ENCODE data around the gene PTPRC. TPM values are rescaled to one million over a fixed set of nuclear protein-coding genes. Genes with fewer than 3 reads are reported as not detected.

The PTPRC gene
- total RNA-seq, 1 experiment from 2014 or later = 0.11 TPM

DNA sequence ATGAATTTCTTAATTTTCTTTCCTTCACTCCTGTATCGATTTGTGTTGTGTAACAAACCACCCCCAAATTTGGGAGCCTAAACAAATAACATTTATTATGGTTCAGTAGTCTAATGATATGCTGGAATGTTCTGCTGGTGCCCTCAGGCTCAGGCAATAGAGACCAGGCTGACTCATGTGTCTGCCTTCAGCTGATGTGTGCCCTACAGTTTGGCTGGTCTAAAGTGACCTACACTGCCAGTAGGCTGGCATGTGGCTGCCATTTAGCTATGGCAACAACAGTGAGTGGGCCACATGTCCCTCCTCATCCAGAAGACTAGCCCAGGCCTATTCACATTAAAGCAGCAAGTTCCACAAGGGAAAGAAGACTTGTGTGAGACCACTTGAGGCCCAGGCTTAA, 115.8 kb downstream of the PTPRC start:
- Histone ChIP-seq H3K9me2 (replicated peaks; ENCODE audit: low read length) (no peaks in the 10 kb centered on the region), H3K4me1 (ENCODE audit: insufficient read depth, low read length) (no peaks in the 10 kb centered on the region), H3K27me3 (ENCODE audit: low read length) (no peaks in the 10 kb centered on the region), H3K9me3 (ENCODE audit: low read length) (no peaks in the 10 kb centered on the region), H3K9ac (ENCODE audit: low read length) (no peak overlapping the region), H3K4me2 (ENCODE audit: low read length) (no peak overlapping the region), H3F3A (ENCODE audit: low read length, unreplicated experiment) (no peaks in the 10 kb centered on the region), H4K20me1 (ENCODE audit: low read length) (no peaks in the 10 kb centered on the region), H3K4me3 (ENCODE audit: low read length) (no peak overlapping the region), H2AFZ (ENCODE audit: low read length) (no peak overlapping the region), H3K27ac (ENCODE audit: low read length) (no peak overlapping the region), H3K36me3 (ENCODE audit: low read depth, low read length) (no peaks in the 10 kb centered on the region), H3K79me2 (ENCODE audit: low read length) (no peaks in the 10 kb centered on the region)
- intact Hi-C loops (cut with micrococcal nuclease) = loop anchor here (5.0 kb wide), 4 partner anchors 358 to 928 kb away; no protein-coding TSS in a partner anchor
- no peak for TF ChIP-seq CTCF (conservative IDR thresholded peaks at IDR 0.05; ENCODE audit: low read depth, low read length)
- TF ChIP-seq EZH2phosphoT487 (IDR thresholded peaks at IDR 0.05; ENCODE audit: borderline replicate concordance, low read length) = no peak
- TF ChIP-seq EZH2 (IDR thresholded peaks at IDR 0.05; ENCODE audit: low read length, unreplicated experiment) = no peak
- ATAC-seq (no peak), DNase-seq (no peak)
- CTCF ChIA-PET = interaction anchor here (1.1 kb wide), 1 partner anchor 8 kb away, joined by 5 read pairs; no protein-coding TSS in a partner anchor
- BruUV-seq (replicated peaks) = no TSS peak
- POLR2A ChIA-PET (ENCODE audit: unreplicated experiment) = no interaction called here

- H3K4me3 ChIP-seq (ENCODE audit: low read length) = no peak overlapping the region
- no TSS peak for BruUV-seq (replicated peaks)
- ATAC-seq = no peak
- no peak overlapping the region for H2AFZ ChIP-seq (ENCODE audit: low read length)
- H3K27ac ChIP-seq (ENCODE audit: low read length) = no peak overlapping the region
- no peak overlapping the region for H3K4me2 ChIP-seq (ENCODE audit: low read length)
- DNase-seq = no peak
- H3K27me3 ChIP-seq (ENCODE audit: low read length) = no peaks in the 10 kb centered on the region
- H3K9me2 ChIP-seq (replicated peaks; ENCODE audit: low read length) = no peaks in the 10 kb centered on the region
- no peaks in the 10 kb centered on the region for H3K9me3 ChIP-seq (ENCODE audit: low read length)
- CTCF ChIA-PET = interaction anchor here (0.6 to 1.9 kb wide), 3 partner anchors 70 to 708 kb away, joined by 3 to 7 read pairs (median 4); no protein-coding TSS in a partner anchor
- H3K79me2 ChIP-seq (ENCODE audit: low read length) = no peaks in the 10 kb centered on the region
- H3K4me1 ChIP-seq (ENCODE audit: insufficient read depth, low read length) = no peaks in the 10 kb centered on the region
- H3K36me3 ChIP-seq (ENCODE audit: low read depth, low read length) = no peaks in the 10 kb centered on the region
- no peaks in the 10 kb centered on the region for H3F3A ChIP-seq (ENCODE audit: low read length, unreplicated experiment)
- intact Hi-C loops (cut with micrococcal nuclease) = loop anchor here (2.0 to 5.0 kb wide), 5 partner anchors 357 to 927 kb away; no protein-coding TSS in a partner anchor
- H4K20me1 ChIP-seq (ENCODE audit: low read length) = no peaks in the 10 kb centered on the region
- no peak overlapping the region for H3K9ac ChIP-seq (ENCODE audit: low read length)
- no peak for TF ChIP-seq CTCF (conservative IDR thresholded peaks at IDR 0.05; ENCODE audit: low read depth, low read length)
- TF ChIP-seq EZH2phosphoT487 (IDR thresholded peaks at IDR 0.05; ENCODE audit: borderline replicate concordance, low read length) = no peak
- no peak for TF ChIP-seq EZH2 (IDR thresholded peaks at IDR 0.05; ENCODE audit: low read length, unreplicated experiment)
- POLR2A ChIA-PET (ENCODE audit: unreplicated experiment) = interaction anchor here (0.6 kb wide), 1 partner anchor 233 kb away, joined by 11 read pairs; no protein-coding TSS in a partner anchor
These were observed 116.9 kb downstream of the PTPRC start for GRCh38 chr1:198755715-198756114.

- DNase-seq (peak; percentile 41), ATAC-seq (peak; percentile 38; the same call in 1 of the 2 replicates)
- H4K20me1 ChIP-seq (ENCODE audit: low read length) = no peaks in the 10 kb centered on the region
- intact Hi-C loops (cut with micrococcal nuclease) = loop anchor here (2.0 to 5.0 kb wide), 5 partner anchors 356 to 926 kb away; no protein-coding TSS in a partner anchor
- H3K9me3 ChIP-seq (ENCODE audit: low read length) = no peaks in the 10 kb centered on the region
- CTCF ChIA-PET = interaction anchor here (0.6 to 1.9 kb wide), 3 partner anchors 71 to 707 kb away, joined by 3 to 7 read pairs (median 4); no protein-coding TSS in a partner anchor
- no peak overlapping the region for H3K27ac ChIP-seq (ENCODE audit: low read length)
- H3K27me3 ChIP-seq (ENCODE audit: low read length) = no peaks in the 10 kb centered on the region
- no TSS peak for BruUV-seq (replicated peaks)
- TF ChIP-seq EZH2 (IDR thresholded peaks at IDR 0.05; ENCODE audit: low read length, unreplicated experiment) (no peak), CTCF (conservative IDR thresholded peaks at IDR 0.05; ENCODE audit: low read depth, low read length) (peak; percentile 46; the same call in 1 of the 2 replicates), EZH2phosphoT487 (IDR thresholded peaks at IDR 0.05; ENCODE audit: borderline replicate concordance, low read length) (no peak)
- no peaks in the 10 kb centered on the region for H3K79me2 ChIP-seq (ENCODE audit: low read length)
- no peak overlapping the region for H3K4me2 ChIP-seq (ENCODE audit: low read length)
- no peak overlapping the region for H3K9ac ChIP-seq (ENCODE audit: low read length)
- no peaks in the 10 kb centered on the region for H3K36me3 ChIP-seq (ENCODE audit: low read depth, low read length)
- no peaks in the 10 kb centered on the region for H3K9me2 ChIP-seq (replicated peaks; ENCODE audit: low read length)
- no peaks in the 10 kb centered on the region for H3K4me1 ChIP-seq (ENCODE audit: insufficient read depth, low read length)
- H2AFZ ChIP-seq (ENCODE audit: low read length) = no peak overlapping the region
- H3F3A ChIP-seq (ENCODE audit: low read length, unreplicated experiment) = no peaks in the 10 kb centered on the region
- POLR2A ChIA-PET (ENCODE audit: unreplicated experiment) = interaction anchor here (0.6 kb wide), 2 partner anchors 234 to 413 kb away, joined by 3 to 11 read pairs; no protein-coding TSS in a partner anchor
- no peak overlapping the region for H3K4me3 ChIP-seq (ENCODE audit: low read length)
These were observed 117.6 kb downstream of the PTPRC start for GRCh38 chr1:198756470-198756869.
